ENCODE results near the gene CC2D1B.

Gene CC2D1B

GRCh38 chr1:52305417-52306226, 60.4 kb downstream of the CC2D1B start:
- no peak for DNase-seq (ENCODE audit: low spot score)

Data from COLO829 (cell line).